NCI-H187 (cell line): Measurements from ENCODE around the gene ADAMTSL2.
A peak's percentile ranks its signal among the peaks of the same experiment; 100 is the strongest.

ENCODE experiments used
- DNase-seq, 2 experiments: peaks; one replicate each; lab custom pipeline; 2025; lab: John Stamatoyannopoulos, UW

Gene ADAMTSL2

DNA sequence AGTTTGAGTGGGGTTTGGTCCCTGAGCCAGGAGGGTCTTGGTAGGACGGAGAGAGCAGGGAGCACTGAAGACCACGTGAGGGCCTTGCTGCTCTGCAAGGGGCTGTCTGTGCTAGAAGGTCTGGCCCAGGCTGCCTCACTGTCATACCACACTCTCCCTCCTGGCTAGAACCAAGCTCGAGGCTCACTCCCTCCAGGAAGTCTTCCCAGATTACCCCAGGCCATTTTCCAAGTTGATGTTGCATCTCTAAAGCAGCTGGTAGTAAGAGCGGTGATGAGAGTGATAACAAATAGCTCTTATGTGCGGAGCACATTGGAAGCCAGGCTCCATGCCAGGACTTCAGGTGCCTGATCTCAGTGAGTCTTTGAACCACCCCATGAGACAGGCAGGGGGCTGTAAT, 16.3 kb upstream of the ADAMTSL2 start:
- DNase-seq, result no peak

- DNase-seq, result no peak
These were observed 15.6 kb upstream of the ADAMTSL2 start for GRCh38 chr9:133518706-133519449.

DNA sequence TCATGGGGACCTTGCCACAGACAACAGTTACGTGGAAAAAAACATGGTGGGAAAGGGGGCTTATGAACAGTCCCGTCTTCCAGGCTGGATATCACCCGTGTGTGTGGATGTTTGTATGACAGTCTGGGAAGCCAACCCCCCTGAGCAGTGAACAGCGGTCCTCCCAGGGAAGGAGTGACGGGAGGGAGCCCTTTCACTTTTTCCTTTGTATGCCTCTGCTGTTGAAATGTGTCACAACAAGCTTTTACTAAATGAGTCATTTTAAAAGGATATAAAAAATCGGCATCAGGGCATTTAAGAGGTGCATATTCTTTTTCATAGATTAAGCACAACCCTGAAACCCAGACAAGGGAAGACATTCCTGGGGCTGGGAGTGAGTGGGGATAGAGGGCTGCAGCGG, 14.8 kb upstream of the ADAMTSL2 start:
- no peak for DNase-seq

GRCh38 chr9:133520121-133520835, 14.2 kb upstream of the ADAMTSL2 start:
- no peak for DNase-seq

DNA sequence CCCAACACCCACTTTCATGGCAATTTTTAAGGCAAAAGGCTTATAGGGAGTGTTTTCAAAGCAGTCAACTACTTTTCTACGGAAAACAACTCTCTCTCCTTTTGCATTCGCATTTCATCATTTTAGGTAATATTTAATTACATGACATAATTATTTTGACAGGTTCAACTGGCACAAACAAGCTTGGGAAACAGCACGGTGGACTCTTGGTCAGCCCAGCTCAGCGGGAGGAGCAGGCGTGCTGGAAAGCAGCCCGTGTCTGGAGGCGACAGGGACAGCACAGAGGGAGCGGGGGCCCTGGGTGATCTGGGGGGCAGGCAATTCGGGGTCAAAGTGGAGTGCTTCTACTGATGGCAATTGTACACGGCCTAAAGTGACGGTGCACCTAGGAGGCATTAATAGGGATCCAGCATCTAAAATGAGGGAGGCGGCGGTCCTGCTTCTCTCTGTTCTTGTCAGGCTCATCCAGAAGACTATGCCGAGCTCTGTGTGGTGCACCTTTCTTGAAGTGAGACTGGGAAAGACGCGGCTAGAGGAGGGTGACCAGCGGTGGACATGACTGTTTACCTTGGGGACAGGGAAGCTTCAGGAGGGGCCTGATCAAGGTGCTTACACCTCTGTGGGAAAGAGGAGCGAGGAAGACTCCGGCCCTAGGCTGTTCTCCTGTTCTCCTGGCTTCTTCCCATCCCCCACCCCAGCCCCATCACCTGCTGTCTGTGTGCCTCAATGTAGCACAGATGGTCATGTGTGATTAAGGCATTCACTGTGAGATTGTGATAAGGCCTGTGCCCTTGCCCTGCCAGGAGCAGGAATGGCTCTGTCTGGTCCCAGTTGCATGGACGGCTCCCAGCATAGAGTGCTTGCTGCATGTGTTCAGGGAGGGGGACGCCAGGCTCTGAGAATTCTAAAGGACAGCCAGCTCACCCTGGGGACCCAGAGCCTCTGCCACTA, 13.1 kb upstream of the ADAMTSL2 start:
- DNase-seq, result no peak

- peak in 1 of 2 experiments; percentile 15 for DNase-seq
These were observed 12.2 kb upstream of the ADAMTSL2 start for GRCh38 chr9:133522073-133522910.

DNA sequence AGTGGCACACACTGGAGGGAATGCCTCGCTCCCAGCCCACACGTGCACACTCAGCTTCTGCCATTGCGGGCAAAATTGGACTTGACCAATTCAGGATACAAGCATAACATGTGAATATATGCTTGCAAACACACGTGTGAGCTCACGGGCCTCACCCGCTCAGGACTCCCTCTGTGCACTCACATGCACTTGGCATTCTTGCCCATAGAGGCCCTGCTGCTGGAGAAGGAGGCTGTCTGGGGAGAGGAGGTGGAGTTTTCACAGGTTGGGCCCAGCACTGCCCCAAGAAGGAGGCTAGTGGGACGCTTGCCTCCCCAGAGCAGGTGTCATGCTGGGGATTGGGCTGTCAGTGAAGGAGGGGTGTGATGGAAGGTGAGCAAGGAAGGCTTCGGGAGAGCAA, 11.4 kb upstream of the ADAMTSL2 start:
- no peak for DNase-seq

- no peak for DNase-seq
These were observed 10.4 kb upstream of the ADAMTSL2 start for GRCh38 chr9:133524146-133524545.

- DNase-seq, result no peak
These were observed 9.8 kb upstream of the ADAMTSL2 start, which contains the start of gene MYMK for GRCh38 chr9:133524679-133525228. Gene MYMK (minus strand): TSS chr9:133524959. CDS start chr9:133524844, 115 bp downstream.

DNA sequence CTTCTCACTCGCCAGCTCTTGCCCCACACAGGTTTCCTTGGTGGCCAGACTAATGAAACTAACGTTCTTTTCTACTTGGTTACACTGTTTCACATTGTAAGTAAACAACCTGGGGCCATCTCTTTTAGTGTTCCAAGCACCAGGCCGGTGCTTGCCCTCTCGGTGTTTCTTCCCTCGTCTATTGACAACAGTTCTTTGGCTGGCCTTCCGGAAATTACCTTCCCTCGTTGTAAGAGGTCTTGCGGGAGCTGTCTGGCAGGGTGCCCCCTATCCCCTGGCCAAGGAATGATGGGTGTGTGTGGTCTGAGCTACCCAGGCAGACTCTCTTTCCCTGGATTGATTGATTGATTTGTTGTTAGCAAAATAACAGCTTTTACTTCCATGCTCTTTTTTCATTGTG, 8.8 kb upstream of the ADAMTSL2 start:
- no peak for DNase-seq

DNA sequence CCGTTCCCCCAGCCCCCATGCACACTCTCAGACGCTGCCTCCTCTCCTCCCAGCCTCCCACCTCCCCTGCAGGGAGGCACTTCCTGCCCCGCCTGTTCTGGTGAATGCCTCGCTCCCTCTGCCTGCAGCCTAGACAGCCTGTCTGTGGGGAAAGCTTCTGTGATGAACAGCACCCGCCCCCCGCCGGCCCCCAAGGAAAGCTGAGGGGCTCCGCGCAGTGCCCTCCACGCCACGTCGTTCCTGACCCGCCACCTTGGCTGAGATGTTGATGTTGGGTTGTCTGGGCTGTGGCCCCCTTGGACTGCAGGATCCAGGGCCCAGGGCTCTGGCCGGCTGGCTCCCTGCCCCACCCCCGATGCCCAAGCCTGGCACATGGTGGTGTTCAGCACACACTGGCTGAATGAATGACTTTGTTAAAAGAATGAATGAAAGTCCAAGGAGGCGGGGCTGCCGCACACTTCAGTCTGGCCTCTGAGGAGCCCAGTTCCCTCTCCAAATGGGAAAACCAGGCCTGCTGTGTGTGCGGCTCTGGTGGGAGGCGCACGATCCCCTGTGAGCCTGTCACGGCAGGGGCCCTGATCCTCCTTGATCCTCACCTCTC, 7.7 kb upstream of the ADAMTSL2 start:
- no peak for DNase-seq

GRCh38 chr9:133527444-133527920, 7.0 kb upstream of the ADAMTSL2 start:
- DNase-seq, result no peak

GRCh38 chr9:133528001-133528875, 6.3 kb upstream of the ADAMTSL2 start:
- DNase-seq, result no peak

GRCh38 chr9:133528876-133529241, 5.6 kb upstream of the ADAMTSL2 start:
- no peak for DNase-seq

DNA sequence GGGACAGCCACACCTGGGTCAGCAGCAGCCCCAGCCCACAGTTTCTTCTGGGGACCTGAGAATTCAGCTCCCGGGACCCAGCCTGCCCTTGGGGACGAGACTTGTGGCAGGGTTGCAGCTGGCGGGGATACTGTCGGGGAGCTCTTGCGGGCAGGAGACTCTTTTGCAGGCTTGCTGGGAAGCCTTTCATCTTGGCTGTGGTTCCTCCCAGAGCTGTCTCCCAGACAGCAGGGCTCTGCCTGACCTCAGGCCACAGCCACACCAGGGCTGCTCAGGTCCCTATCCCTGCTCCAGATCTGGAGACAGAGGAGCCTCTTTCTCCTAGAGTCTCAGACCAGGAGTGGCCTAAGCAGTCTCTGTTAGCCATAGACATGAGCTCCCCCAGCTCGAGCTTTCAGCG, 5.0 kb upstream of the ADAMTSL2 start:
- DNase-seq, result no peak

GRCh38 chr9:133529874-133530273, 4.6 kb upstream of the ADAMTSL2 start:
- no peak for DNase-seq

DNA sequence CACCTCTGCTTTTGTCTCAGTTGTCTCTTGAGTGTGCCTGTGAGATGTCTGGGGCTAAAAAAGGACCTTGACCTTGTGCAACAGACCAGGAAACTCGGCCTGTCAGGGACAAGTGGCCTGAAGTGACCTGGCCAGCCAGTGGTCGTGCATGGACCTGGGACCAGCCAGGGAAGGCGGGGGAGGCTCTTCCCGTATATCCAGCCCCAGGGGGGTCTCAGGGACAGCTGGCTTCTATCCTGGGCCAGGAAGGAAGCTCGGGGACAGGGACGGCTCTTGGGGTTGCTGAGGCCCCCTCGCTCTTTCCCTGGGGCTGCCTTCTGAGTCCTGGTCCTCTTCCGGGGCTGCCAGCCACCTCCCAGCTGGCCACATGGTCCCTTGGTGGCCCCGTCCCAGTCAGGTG, 3.2 kb upstream of the ADAMTSL2 start:
- DNase-seq, result no peak

- DNase-seq, result peak; percentile 26 to 60
These were observed 1.4 kb upstream of the ADAMTSL2 start for GRCh38 chr9:133532937-133533668.

GRCh38 chr9:133533857-133534256, 647 bp upstream of the ADAMTSL2 start:
- no peak for DNase-seq
